IMR-90 (cell line): ENCODE results near the gene DMXL1. TPM values are rescaled to one million over a fixed set of nuclear protein-coding genes. Genes with fewer than 3 reads are reported as not detected.

Source experiments
- ATAC-seq: fragments of 200-7000 bp; cut with Tn5 transposase; 2 replicates; pipeline ENCODE4 v1.9.1; 2020; ENCODE audit warnings: low read depth, mild to moderate bottlenecking, moderate library complexity
- BruUV-seq: library from RNA; stranded (reverse); fragments of 400-500 nt; replicated peaks from 2 replicates; lab custom pipeline; 2021; lab: Mats Ljungman, UMichigan
- CTCF ChIA-PET: fragments of 300-600 bp; formaldehyde crosslinking; extraction: SDS; loops from one replicate; lab custom pipeline; 2021; ENCODE audit warnings: antibody characterized with exemption; lab: Yijun Ruan, JAX
- POLR2A ChIA-PET: fragments of 300-600 bp; sonication (Branson Sonifier 250); formaldehyde crosslinking; loops from one replicate; lab custom pipeline; 2022; ENCODE audit warnings: antibody characterized with exemption; ENCODE audit not compliant: unreplicated experiment; lab: Charles Lee
- DNase-seq: peaks from one replicate; pipeline ENCODE4 v3.0.0; 2013
- H2AFZ ChIP-seq: replicated peaks from 2 replicates; pipeline ENCODE3; 2013; ENCODE audit warnings: low read length, mild to moderate bottlenecking; ENCODE audit not compliant: poor library complexity
- H2AK5ac ChIP-seq: 2 replicates; pipeline ENCODE4 v1.6.1; 2013; ENCODE audit warnings: low read depth, low read length, inconsistent platforms
- H2AK9ac ChIP-seq: replicated peaks from 2 replicates; pipeline ENCODE3; 2013; ENCODE audit warnings: mild to moderate bottlenecking, low read depth, low read length, moderate library complexity; ENCODE audit not compliant: poor library complexity
- H2BK120ac ChIP-seq: 2 replicates; pipeline ENCODE4 v1.6.1; 2013; ENCODE audit warnings: low read depth, low read length, inconsistent platforms
- H2BK15ac ChIP-seq: 3 replicates; pipeline ENCODE4 v1.6.1; 2013; ENCODE audit warnings: low read depth, low read length, inconsistent platforms
- H2BK20ac ChIP-seq: 2 replicates; pipeline ENCODE4 v1.6.1; 2013; ENCODE audit warnings: low read depth, mild to moderate bottlenecking, inconsistent platforms, low read length, moderate library complexity
- H2BK5ac ChIP-seq: 2 replicates; pipeline ENCODE4 v1.6.1; 2013; ENCODE audit warnings: mild to moderate bottlenecking, low read depth, low read length, inconsistent platforms; ENCODE audit not compliant: poor library complexity, severe bottlenecking
- H3K14ac ChIP-seq: replicated peaks from 2 replicates; pipeline ENCODE4 v1.6.1; 2013; ENCODE audit warnings: low read depth, low read length, inconsistent platforms
- H3K18ac ChIP-seq: 2 replicates; pipeline ENCODE4 v1.6.1; 2013; ENCODE audit warnings: low read depth, low read length, control low read depth
- H3K23ac ChIP-seq: 2 replicates; pipeline ENCODE4 v1.6.1; 2013; ENCODE audit warnings: low read depth, low read length, inconsistent platforms
- H3K27ac ChIP-seq: 2 replicates; pipeline ENCODE4 v1.5.1; 2013; ENCODE audit warnings: mild to moderate bottlenecking, control low read depth, low read length; ENCODE audit not compliant: insufficient read depth
- H3K27me3 ChIP-seq: 2 replicates; pipeline ENCODE4 v1.6.1; 2013; ENCODE audit warnings: low read length; ENCODE audit not compliant: control insufficient read depth, insufficient read depth
- H3K36me3 ChIP-seq: 2 replicates; pipeline ENCODE4 v1.6.1; 2013; ENCODE audit warnings: low read length, mixed read lengths; ENCODE audit not compliant: control insufficient read depth, insufficient read depth
- H3K4ac ChIP-seq: 2 replicates; pipeline ENCODE4 v1.6.1; 2013; ENCODE audit warnings: low read depth, low read length, inconsistent platforms
- H3K4me1 ChIP-seq: 2 replicates; pipeline ENCODE4 v1.6.1; 2013; ENCODE audit warnings: low read length, mixed read lengths; ENCODE audit not compliant: control insufficient read depth, insufficient read depth
- H3K4me2 ChIP-seq: 2 replicates; pipeline ENCODE4 v1.6.1; 2013; ENCODE audit warnings: low read depth, mild to moderate bottlenecking, control low read depth, low read length, moderate library complexity
- H3K4me3 ChIP-seq: 2 replicates; pipeline ENCODE4 v1.5.1; 2013; ENCODE audit warnings: low read depth, mild to moderate bottlenecking, control low read depth, low read length, moderate library complexity; ENCODE audit not compliant: insufficient read depth
- H3K56ac ChIP-seq: 2 replicates; pipeline ENCODE4 v1.6.1; 2013; ENCODE audit warnings: low read length, inconsistent platforms; ENCODE audit not compliant: insufficient read depth; ENCODE audit errors: extremely low read depth
- H3K79me1 ChIP-seq, 2 experiments: 2 replicates each; pipeline ENCODE4 v1.6.1; 2013; ENCODE audit warnings: low read length in 2 of 2, inconsistent platforms in 1 of 2, low read depth in 1 of 2
- H3K9ac ChIP-seq: 2 replicates; pipeline ENCODE4 v1.6.1; 2013; ENCODE audit warnings: low read depth, low read length, control low read depth
- H3K9me1 ChIP-seq: 2 replicates; pipeline ENCODE4 v1.6.1; 2013; ENCODE audit warnings: low read length, inconsistent platforms; ENCODE audit not compliant: insufficient read depth
- H3K9me3 ChIP-seq: 2 replicates; pipeline ENCODE4 v1.6.1; 2013; ENCODE audit warnings: low read length; ENCODE audit not compliant: control insufficient read depth, insufficient read depth
- H4K20me1 ChIP-seq: 2 replicates; pipeline ENCODE4 v1.6.1; 2013; ENCODE audit warnings: low read length, inconsistent platforms; ENCODE audit not compliant: insufficient read depth
- H4K5ac ChIP-seq: 2 replicates; pipeline ENCODE4 v1.6.1; 2013; ENCODE audit warnings: mild to moderate bottlenecking, low read depth, low read length, control low read depth
- H4K8ac ChIP-seq, 2 experiments: 2 replicates each; pipeline ENCODE4 v1.6.1; 2013; ENCODE audit warnings: low read depth in 2 of 2, low read length in 2 of 2, control low read depth in 1 of 2, inconsistent platforms in 1 of 2
- H4K91ac ChIP-seq: 2 replicates; pipeline ENCODE4 v1.6.1; 2013; ENCODE audit warnings: low read depth, low read length, inconsistent platforms; ENCODE audit not compliant: insufficient read depth
- BHLHE40 ChIP-seq: fragments of 150-350 bp; IDR thresholded peaks from 2 replicates; pipeline ENCODE4 v1.6.1; 2016; ENCODE audit warnings: mild to moderate bottlenecking, low read depth, low read length
- CEBPB ChIP-seq: IDR thresholded peaks from 2 replicates; pipeline ENCODE4 v1.6.1; 2012; ENCODE audit warnings: low read depth, low read length, improper control_type of control experiment
- FOS ChIP-seq: fragments of 150-350 bp; IDR thresholded peaks from 2 replicates; pipeline ENCODE4 v1.6.1; 2016; ENCODE audit warnings: low read depth, low read length
- MAFK ChIP-seq: IDR thresholded peaks from 2 replicates; pipeline ENCODE4 v1.6.1; 2012; ENCODE audit warnings: low read depth, low read length, improper control_type of control experiment
- POLR2A ChIP-seq: IDR thresholded peaks from 2 replicates; pipeline ENCODE4 v1.6.1; 2012; ENCODE audit warnings: mild to moderate bottlenecking, low read depth, low read length
- RAD21 ChIP-seq: IDR thresholded peaks from 2 replicates; pipeline ENCODE4 v1.6.1; 2012; ENCODE audit warnings: low read length, improper control_type of control experiment
- SMC3 ChIP-seq: fragments of 150-350 bp; IDR thresholded peaks from 2 replicates; pipeline ENCODE4 v1.6.1; 2016; ENCODE audit warnings: low read depth, mild to moderate bottlenecking, antibody characterized with exemption, low read length, moderate library complexity
- WGBS, 2 experiments: methylation state at CpG; one replicate each; pipeline versions ENCODE4 v1.1.5 to v1.1.7; 2013; ENCODE audit warnings: missing lambda C conversion rate in 2 of 2; ENCODE audit not compliant: insufficient read length in 1 of 2; ENCODE audit errors: extremely low coverage in 2 of 2; 5-methylcytosine and 5-hydroxymethylcytosine counted together
- dilution Hi-C: fragments of 300-500 bp; cut with HindIII; formaldehyde crosslinking; loops from one replicate; pipeline ENCODE4 v1.14.3; 2018; ENCODE audit warnings: low sequenced_read_pairs; ENCODE audit not compliant: unreplicated experiment
- in situ Hi-C: fragments of 300-500 bp; cut with MboI; formaldehyde crosslinking; loops from 3 replicates; pipeline ENCODE4 v1.14.3; 2019; ENCODE audit warnings: low sequenced_read_pairs, inconsistent platforms, mixed read lengths
- intact Hi-C: fragments of 100-400 bp; cut with micrococcal nuclease; formaldehyde crosslinking; loops from 2 replicates; pipeline ENCODE4 v1.10.0; 2022
- polyA plus RNA-seq, 3 experiments: library from polyadenylated mRNA; depleted of rRNA; stranded (reverse); fragments of >200 nt; gene quantifications; 2 replicates each; pipeline ENCODE4 v1.2.3, GENCODE V29; 2012; ENCODE audit warnings: low replicate concordance in 1 of 3
- total RNA-seq: library from RNA; depleted of rRNA; stranded (reverse); fragments of >200 nt; gene quantifications from 2 replicates; pipeline ENCODE4 v1.2.3, GENCODE V29; 2012
- TF ChIP-seq, protein P1 (sequence below): fragments of 150-350 bp; IDR thresholded peaks from 2 replicates; pipeline ENCODE4 v1.6.1; 2016; ENCODE audit warnings: low read depth, mild to moderate bottlenecking, low read length, moderate library complexity, borderline replicate concordance

The DMXL1 gene
- total and polyA plus RNA-seq, 2 of the 4 experiments (the other 2 are of a cell fraction) = 8.1 to 21.5 TPM

DNA sequence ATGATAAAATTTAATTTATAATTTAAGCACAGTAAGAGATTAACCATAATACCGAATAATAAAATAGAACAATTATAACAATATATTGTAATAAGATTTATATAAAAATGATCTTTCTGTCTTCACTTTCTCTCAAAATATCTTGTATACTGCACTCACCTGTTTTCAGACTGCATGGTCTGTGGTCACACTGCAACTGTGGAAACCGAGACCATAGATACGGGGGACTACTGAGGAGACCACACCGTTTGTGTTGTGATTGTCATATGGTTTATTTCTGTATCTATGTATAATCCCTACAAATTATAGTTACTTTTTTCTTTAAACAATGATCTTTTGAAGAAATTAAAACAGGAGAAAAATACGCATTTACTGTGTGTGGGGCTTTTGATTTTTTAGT, 206.1 kb downstream of the DMXL1 start:
- H3K9ac ChIP-seq = no peak overlapping the region
- H2BK15ac ChIP-seq = no peak overlapping the region
- H4K5ac ChIP-seq = no peak overlapping the region
- no peak overlapping the region for H3K4me3 ChIP-seq
- no peak for TF ChIP-seq CEBPB
- no peak for TF ChIP-seq BHLHE40
- TF ChIP-seq, protein P1, sequence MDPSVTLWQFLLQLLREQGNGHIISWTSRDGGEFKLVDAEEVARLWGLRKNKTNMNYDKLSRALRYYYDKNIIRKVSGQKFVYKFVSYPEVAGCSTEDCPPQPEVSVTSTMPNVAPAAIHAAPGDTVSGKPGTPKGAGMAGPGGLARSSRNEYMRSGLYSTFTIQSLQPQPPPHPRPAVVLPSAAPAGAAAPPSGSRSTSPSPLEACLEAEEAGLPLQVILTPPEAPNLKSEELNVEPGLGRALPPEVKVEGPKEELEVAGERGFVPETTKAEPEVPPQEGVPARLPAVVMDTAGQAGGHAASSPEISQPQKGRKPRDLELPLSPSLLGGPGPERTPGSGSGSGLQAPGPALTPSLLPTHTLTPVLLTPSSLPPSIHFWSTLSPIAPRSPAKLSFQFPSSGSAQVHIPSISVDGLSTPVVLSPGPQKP = no peak
- no peak for TF ChIP-seq POLR2A
- no peak for TF ChIP-seq FOS
- TF ChIP-seq RAD21 = no peak
- no peak for TF ChIP-seq SMC3
- TF ChIP-seq MAFK = no peak
- H3K4me2 ChIP-seq = no peak overlapping the region
- no peaks in the 10 kb centered on the region for H4K20me1 ChIP-seq
- no peak overlapping the region for H2AK9ac ChIP-seq
- no TSS peak for BruUV-seq
- in situ Hi-C loops = no loop called here
- H2BK5ac ChIP-seq = no peak overlapping the region
- dilution Hi-C loops = no loop called here
- no peak overlapping the region for H4K91ac ChIP-seq
- DNase-seq (no peak), ATAC-seq (no peak)
- H3K27ac ChIP-seq = no peak overlapping the region
- intact Hi-C loops = no loop called here
- H4K8ac ChIP-seq = no peak overlapping the region
- H2BK120ac ChIP-seq = no peak overlapping the region
- H3K9me1 ChIP-seq = peaks cover 11% of the 10 kb centered on the region
- ChIA-PET POLR2A (no interaction called here), CTCF (interaction anchor here (1.4 kb wide), 1 partner anchor 12 kb away, joined by 3 read pairs; no protein-coding TSS in a partner anchor)
- H3K9me3 ChIP-seq = no peaks in the 10 kb centered on the region
- H2AFZ ChIP-seq = no peak overlapping the region
- H3K23ac ChIP-seq = no peak overlapping the region
- no peak overlapping the region for H3K56ac ChIP-seq
- no peaks in the 10 kb centered on the region for H3K27me3 ChIP-seq
- peaks cover 19 to 41% of the 10 kb centered on the region in 2 experiments for H3K79me1 ChIP-seq
- H3K4ac ChIP-seq = no peak overlapping the region
- no peak overlapping the region for H3K14ac ChIP-seq
- no peak overlapping the region for H3K18ac ChIP-seq
- no CpG with 5 or more reads among the region's 5 CpGs for WGBS, 2 experiments
- no peak overlapping the region for H2AK5ac ChIP-seq
- no peak overlapping the region for H2BK20ac ChIP-seq
- no peaks in the 10 kb centered on the region for H3K36me3 ChIP-seq
- peaks cover 13% of the 10 kb centered on the region for H3K4me1 ChIP-seq
